Cardiac muscle cell (in vitro differentiated cells and primary cell): ENCODE data around the gene MYBPC1. TPM values are rescaled to one million over a fixed set of nuclear protein-coding genes. Genes with fewer than 3 reads are reported as not detected.

Experiments
- DNase-seq, 2 donors: peaks; one replicate each; pipeline versions ENCODE4 v3.0.0 to v3.0.0-alpha.2; 2010 to 2017; ENCODE audit warnings: low read depth in 1 of 2, low spot score in 1 of 2
- H3K27ac ChIP-seq: fragments of 200-600 bp; sonication (generic); 2 replicates; pipeline ENCODE4 v1.5.1; 2016
- H3K27me3 ChIP-seq: fragments of 200-600 bp; sonication (generic); 2 replicates; pipeline ENCODE4 v1.6.0; 2016; ENCODE audit warnings: control low read depth
- H3K36me3 ChIP-seq: fragments of 200-600 bp; sonication (generic); 2 replicates; pipeline ENCODE4 v1.5.1; 2016; ENCODE audit warnings: control low read depth
- H3K4me1 ChIP-seq: fragments of 200-600 bp; sonication (generic); 2 replicates; pipeline ENCODE4 v1.8.1; 2017; ENCODE audit warnings: low read depth, mild to moderate bottlenecking, mixed run types
- H3K4me3 ChIP-seq: fragments of 200-600 bp; sonication (generic); 2 replicates; pipeline ENCODE4 v1.5.1; 2016; ENCODE audit warnings: mild to moderate bottlenecking
- H3K9me3 ChIP-seq: fragments of 200-600 bp; sonication (generic); 2 replicates; pipeline ENCODE4 v1.5.1; 2017; ENCODE audit warnings: low read depth, mild to moderate bottlenecking, control low read depth
- CTCF ChIP-seq: IDR thresholded peaks from 2 replicates; pipeline ENCODE4 v1.5.1; 2012; ENCODE audit warnings: low read depth, mild to moderate bottlenecking, low read length
- polyA plus RNA-seq: library from polyadenylated mRNA; unstranded; fragments of >200 nt; fragmentation: Nextera tagmentation; extraction: Ambion mirVana; gene quantifications from 2 replicates; pipeline ENCODE4 v1.2.1, GENCODE V29; 2016
- total RNA-seq: library from RNA; depleted of rRNA; stranded (reverse); fragments of >200 nt; gene quantifications from 2 replicates; pipeline ENCODE4 v1.2.3, GENCODE V29; 2016

Gene MYBPC1
- total and polyA plus RNA-seq, 2 experiments from 2014 or later, result not detected

GRCh38 chr12:101696251-101697196 is 101.8 kb downstream of the MYBPC1 start:
- no peaks in the 10 kb centered on the region for H3K4me1 ChIP-seq
- TF ChIP-seq CTCF, result no peak
- no peaks in the 10 kb centered on the region for H3K27me3 ChIP-seq
- peak overlapping the region; percentile 85 for H3K27ac ChIP-seq
- H3K36me3 ChIP-seq, result no peaks in the 10 kb centered on the region
- peak overlapping the region; percentile 98 for H3K4me3 ChIP-seq
- DNase-seq, result peak; percentile 12 to 22
- no peaks in the 10 kb centered on the region for H3K9me3 ChIP-seq

- H3K9me3 ChIP-seq, result no peaks in the 10 kb centered on the region
- peak within 1 kb of the TSS; percentile 85 for H3K27ac ChIP-seq
- no peak for TF ChIP-seq CTCF
- no peaks in the 10 kb centered on the region for H3K4me1 ChIP-seq
- DNase-seq, result peak; percentile 59 to 84
- peak within 1 kb of the TSS; percentile 98 for H3K4me3 ChIP-seq
- H3K36me3 ChIP-seq, result no peaks in the 10 kb centered on the region
- no peaks in the 10 kb centered on the region for H3K27me3 ChIP-seq
Observed at GRCh38 chr12:101697197-101697929, 102.6 kb downstream of the MYBPC1 start, which contains the start of gene CHPT1. Gene CHPT1 (plus strand): TSS chr12:101697640. CDS start chr12:101697862, 222 bp downstream.

GRCh38 chr12:101697930-101698799 is 103.4 kb downstream of the MYBPC1 start:
- TF ChIP-seq CTCF, result no peak
- H3K4me3 ChIP-seq, result peak overlapping the region; percentile 98
- no peaks in the 10 kb centered on the region for H3K9me3 ChIP-seq
- no peaks in the 10 kb centered on the region for H3K27me3 ChIP-seq
- DNase-seq, result peak; percentile 29 to 34
- H3K36me3 ChIP-seq, result no peaks in the 10 kb centered on the region
- H3K4me1 ChIP-seq, result peaks cover 3% of the 10 kb centered on the region
- peak overlapping the region; percentile 85 for H3K27ac ChIP-seq

GRCh38 chr12:101698800-101699347 is 104.1 kb downstream of the MYBPC1 start:
- Histone ChIP-seq H3K4me1 (peaks cover 3% of the 10 kb centered on the region), H3K9me3 (no peaks in the 10 kb centered on the region), H3K36me3 (no peaks in the 10 kb centered on the region), H3K4me3 (peak overlapping the region; percentile 98), H3K27ac (no peak overlapping the region), H3K27me3 (no peaks in the 10 kb centered on the region)
- peak; percentile 44 for TF ChIP-seq CTCF
- DNase-seq, result peak in 1 of 2 donors; percentile 13
